DLD1 (cell line): ENCODE results near the gene EARS2.
"Not testable (repeated sequence)": the region's sequence is repeated elsewhere in the genome, so short reads cannot be mapped to it uniquely, and the experiment has no call there.

ENCODE experiments used
- in situ Hi-C: cut with HindIII; loops from 2 replicates; pipeline ENCODE4 v1.10.0; 2017; ENCODE audit warnings: low sequenced_read_pairs

The EARS2 gene

DNA sequence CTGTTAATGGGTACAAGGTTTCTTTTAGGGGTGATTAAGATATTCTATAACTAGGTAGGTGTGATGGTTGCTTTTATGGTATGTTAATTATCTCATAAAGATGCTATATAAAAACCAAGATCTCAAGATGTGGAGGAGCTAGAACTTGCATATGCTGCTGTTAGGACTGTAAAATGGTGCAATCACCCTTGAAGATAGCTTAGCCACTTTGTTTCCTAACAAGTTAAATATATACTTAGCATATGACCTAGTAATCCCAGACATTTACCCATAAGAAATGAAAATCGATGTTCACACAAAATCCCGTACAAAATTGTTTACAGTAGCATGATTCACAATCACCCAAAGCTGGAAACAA, 71.9 kb downstream of the EARS2 start:
- in situ Hi-C loops = no loop called here

DNA sequence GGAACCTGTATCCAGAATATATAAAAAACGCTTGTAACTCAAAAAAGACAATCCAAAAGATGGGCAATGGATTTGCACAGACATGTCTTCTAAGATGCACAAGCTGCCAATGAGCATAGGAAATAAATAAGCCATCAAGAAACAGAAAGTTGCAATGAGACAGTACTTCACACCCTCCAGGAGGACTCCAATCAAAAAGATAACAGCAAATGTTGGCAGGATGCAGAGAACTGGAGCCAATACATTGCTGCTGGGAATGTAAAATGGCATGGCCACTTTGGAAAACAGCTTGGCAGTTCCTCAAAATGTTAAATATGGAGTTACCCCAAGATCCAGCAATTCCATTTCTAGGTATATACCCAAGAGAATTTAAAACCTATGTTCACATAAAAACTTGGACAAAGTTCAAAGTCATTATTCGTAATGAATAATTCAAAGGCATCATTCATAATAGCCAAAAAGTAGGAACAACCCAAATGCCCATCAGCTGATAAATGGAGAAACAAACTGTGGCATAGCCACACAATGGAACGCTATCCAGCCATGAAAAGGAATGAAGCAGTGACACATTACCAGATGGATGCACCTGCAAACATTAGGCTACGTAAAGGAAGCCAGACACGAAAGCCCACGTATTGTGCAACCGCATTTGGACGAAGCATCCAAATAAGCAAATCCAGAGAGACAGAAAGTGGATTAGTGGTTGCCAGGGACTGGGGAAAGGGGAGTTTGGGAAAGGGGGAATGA, 72.5 kb downstream of the EARS2 start:
- in situ Hi-C loops = no loop called here

DNA sequence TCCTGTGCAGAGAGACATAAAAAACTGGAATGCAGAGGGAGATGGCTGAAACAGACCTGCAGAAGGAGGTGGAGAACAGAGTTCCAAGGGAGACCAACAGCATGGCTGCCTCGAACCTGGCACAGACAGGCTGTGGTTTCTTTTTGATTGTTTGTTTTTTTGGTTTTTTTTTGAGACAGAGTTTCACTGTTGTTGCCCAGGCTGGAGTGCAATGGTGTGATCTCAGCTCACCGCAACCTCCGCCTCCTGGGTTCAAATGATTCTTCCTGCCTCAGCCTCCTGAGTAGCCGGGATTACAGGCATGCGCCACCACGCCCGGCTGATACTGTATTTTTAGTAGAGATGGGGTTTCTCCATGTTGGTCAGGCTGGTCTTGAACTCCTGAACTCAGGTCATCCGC, 73.7 kb downstream of the EARS2 start:
- in situ Hi-C loops = not testable (repeated sequence)

DNA sequence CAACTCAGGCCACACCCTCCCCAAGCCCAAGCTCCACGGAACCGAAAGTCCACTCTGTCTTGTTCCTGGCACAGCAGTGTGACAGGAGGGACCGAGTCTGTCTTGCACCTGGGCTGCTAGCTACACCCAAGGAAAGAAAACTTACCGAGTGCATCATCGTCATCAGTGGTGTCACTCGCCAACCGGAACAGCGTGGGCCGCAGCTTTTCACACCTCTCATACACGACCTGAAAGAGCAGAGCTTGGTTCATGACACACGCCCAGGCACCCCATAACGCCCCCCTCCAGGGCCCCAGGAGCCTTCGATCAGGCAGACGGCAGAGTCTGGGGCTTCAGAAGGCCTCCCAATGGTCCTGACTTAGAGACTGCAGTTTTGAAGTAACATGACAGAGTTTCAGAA, 74.4 kb downstream of the EARS2 start:
- in situ Hi-C loops = no loop called here

DNA sequence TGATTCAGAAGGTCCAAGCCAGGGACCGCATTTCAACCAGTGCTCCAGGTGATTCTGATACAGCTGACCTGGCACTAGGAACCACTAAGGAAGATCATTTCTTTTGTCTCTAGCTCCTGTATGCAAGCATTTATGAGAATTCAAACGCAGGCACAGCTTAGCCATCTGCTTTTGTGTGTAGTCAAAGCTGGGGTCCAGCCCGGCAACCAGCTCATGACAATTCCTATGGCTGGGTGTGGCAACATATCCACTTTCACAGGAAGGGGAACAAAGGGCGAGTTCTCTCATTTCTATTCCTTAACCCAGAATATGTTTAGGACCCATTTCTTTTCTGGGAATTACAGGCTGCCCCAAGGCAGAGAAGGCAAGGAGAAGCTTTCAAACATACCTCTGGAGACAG, 76.9 kb downstream of the EARS2 start:
- in situ Hi-C loops = no loop called here

DNA sequence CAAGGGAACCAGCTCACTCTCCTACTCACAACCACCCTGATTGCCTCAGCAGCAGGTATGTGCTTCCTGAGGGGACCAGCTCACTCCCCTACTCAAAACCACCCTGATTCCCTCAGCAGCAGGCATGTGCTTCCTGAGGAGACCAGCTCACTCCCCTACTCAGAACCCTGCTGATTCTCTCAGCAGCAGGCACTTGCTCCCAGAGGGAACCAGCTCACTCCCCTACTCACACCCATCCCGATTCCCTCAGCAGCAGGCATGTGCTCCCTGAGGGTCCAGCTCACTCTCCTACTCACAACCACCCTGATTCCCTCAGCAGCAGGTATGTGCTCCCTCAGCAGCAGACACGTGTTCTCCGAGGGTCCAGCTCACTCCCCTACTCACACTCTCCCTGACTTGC, 78.0 kb downstream of the EARS2 start:
- in situ Hi-C loops = no loop called here

DNA sequence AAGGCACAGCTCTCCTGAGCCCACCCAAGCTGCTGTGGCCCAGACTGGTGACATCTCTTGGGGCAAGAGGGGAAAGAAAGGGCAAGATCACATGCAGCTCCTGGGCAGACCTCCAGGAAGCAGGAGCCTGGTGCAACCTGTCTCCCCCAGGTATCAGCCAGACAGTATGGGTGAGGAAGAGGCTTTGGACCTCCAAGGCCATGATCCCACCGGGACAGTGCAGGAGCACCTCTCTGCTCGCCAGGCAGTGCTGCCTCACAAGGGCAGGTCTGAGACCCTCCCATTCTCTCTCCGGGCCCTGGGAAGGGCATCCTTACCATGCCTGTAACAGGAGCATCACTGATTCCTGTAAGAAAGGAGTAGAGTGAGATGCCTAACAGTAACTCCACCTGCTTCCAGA, 78.6 kb downstream of the EARS2 start:
- in situ Hi-C loops = no loop called here

DNA sequence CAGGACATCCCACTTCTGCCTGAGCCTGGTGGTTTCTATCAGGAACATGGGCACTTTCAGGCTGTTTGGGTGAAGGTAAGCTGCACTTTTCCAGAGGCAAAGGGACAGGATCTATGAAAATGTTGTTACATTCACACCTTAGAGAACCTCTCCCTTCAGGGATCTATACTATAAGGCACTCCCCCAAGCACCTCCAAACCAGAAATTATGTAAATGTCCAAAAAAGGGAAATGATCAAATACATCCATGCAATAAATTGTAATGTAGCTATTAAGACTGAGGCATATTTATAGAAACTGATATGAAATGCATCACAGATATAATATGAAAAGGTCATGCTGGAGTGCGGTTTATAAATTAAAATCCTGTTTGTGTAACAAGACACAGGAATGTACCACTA, 80.9 kb downstream of the EARS2 start:
- in situ Hi-C loops = no loop called here
